ENCODE measurements around the gene COBLL1.

DNA sequence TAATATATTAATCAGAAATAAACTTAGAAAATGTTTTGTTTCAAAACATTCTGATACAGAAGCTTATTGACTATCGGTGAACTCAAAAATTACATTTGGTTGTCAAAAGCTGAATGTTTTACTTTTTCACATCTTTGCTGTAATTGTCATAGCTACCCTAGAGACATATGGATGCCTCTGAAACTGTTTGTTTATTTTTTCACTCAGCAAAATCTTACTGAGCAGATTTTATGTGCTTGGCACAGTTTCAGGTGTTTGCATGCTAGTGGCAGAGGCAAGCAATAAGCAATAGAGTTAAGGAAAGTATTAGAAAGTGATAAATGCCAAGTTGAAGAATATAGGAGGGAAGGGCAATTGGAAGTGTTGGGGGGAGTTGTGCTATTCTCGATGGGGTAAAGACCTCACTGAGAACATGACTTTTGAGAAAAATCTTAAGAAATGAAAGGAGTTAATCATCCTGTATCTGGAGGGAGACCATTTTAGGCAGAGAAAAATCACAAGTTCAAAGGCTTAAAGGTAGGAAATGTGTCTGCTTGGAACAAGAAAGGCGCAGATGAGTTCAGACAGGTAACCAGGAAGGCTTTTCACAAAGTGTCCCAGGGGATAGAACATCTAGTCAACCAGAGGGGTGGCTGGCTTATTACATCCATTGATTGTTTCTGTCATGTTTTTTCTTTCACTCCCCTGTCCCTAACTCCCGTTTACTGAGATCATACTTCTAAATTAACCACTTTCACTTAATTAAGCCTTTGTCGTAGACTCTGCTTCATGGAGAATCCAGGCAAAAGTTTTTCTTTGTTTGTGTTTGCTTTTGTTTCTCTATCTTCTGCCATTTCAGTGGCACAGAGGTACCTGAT lies 27.2 kb upstream of the COBLL1 start:
- TF ChIP-seq, protein P1, sequence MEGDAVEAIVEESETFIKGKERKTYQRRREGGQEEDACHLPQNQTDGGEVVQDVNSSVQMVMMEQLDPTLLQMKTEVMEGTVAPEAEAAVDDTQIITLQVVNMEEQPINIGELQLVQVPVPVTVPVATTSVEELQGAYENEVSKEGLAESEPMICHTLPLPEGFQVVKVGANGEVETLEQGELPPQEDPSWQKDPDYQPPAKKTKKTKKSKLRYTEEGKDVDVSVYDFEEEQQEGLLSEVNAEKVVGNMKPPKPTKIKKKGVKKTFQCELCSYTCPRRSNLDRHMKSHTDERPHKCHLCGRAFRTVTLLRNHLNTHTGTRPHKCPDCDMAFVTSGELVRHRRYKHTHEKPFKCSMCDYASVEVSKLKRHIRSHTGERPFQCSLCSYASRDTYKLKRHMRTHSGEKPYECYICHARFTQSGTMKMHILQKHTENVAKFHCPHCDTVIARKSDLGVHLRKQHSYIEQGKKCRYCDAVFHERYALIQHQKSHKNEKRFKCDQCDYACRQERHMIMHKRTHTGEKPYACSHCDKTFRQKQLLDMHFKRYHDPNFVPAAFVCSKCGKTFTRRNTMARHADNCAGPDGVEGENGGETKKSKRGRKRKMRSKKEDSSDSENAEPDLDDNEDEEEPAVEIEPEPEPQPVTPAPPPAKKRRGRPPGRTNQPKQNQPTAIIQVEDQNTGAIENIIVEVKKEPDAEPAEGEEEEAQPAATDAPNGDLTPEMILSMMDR (IDR thresholded peaks at IDR 0.05): no peak
- TF ChIP-seq EZH2phosphoT487 (IDR thresholded peaks at IDR 0.05) (no peak), EZH2 (IDR thresholded peaks at IDR 0.05) (no peak)

Measured in neural progenitor cell (in vitro differentiated cells).